Astrocyte (in vitro differentiated cells and primary cell): ENCODE data around the gene TMCO2. TPM values are rescaled to one million over a fixed set of nuclear protein-coding genes. Genes with fewer than 3 reads are reported as not detected.

Experiments used
- DNase-seq: peaks from one replicate; pipeline ENCODE4 v3.0.0-alpha.2; 2010; ENCODE audit warnings: low read depth
- FAIRE-seq: peaks from 2 replicates; lab custom pipeline; 2011; peaks lifted over from hg19 to GRCh38; lab: Jason Lieb, UNC
- H2AFZ ChIP-seq: 2 replicates; pipeline ENCODE4 v1.6.0; 2012; ENCODE audit warnings: low read depth, low read length, inconsistent platforms
- H3K27ac ChIP-seq: 2 replicates; pipeline ENCODE4 v1.5.1; 2011; ENCODE audit warnings: low read depth, low read length, inconsistent platforms
- H3K27me3 ChIP-seq: 2 replicates; pipeline ENCODE4 v1.6.0; 2011; ENCODE audit warnings: low read length, inconsistent platforms; ENCODE audit not compliant: insufficient read depth
- H3K36me3 ChIP-seq: 2 replicates; pipeline ENCODE4 v1.5.1; 2011; ENCODE audit warnings: low read length, inconsistent platforms; ENCODE audit not compliant: insufficient read depth
- H3K4me1 ChIP-seq: 2 replicates; pipeline ENCODE4 v1.5.1; 2011; ENCODE audit warnings: low read length, inconsistent platforms; ENCODE audit not compliant: insufficient read depth
- H3K4me2 ChIP-seq: 2 replicates; pipeline ENCODE4 v1.6.0; 2012; ENCODE audit warnings: low read length, inconsistent platforms
- H3K4me3 ChIP-seq: 2 replicates; pipeline ENCODE4 v1.5.1; 2011; ENCODE audit warnings: low read depth, mild to moderate bottlenecking, low read length, inconsistent platforms; ENCODE audit not compliant: insufficient read depth
- H3K79me2 ChIP-seq: 2 replicates; pipeline ENCODE4 v1.6.0; 2012; ENCODE audit warnings: mild to moderate bottlenecking, low read length, inconsistent platforms; ENCODE audit not compliant: insufficient read depth
- H3K9ac ChIP-seq: 2 replicates; pipeline ENCODE4 v1.6.0; 2012; ENCODE audit warnings: mild to moderate bottlenecking, low read length, inconsistent platforms
- H3K9me3 ChIP-seq: 2 replicates; pipeline ENCODE4 v1.5.1; 2012; ENCODE audit warnings: low read depth, mild to moderate bottlenecking, low read length, inconsistent platforms; ENCODE audit not compliant: insufficient read depth
- H4K20me1 ChIP-seq: 2 replicates; pipeline ENCODE4 v1.6.0; 2012; ENCODE audit warnings: low read length, inconsistent platforms; ENCODE audit not compliant: insufficient read depth
- H3K27ac Mint-ChIP-seq: one replicate; pipeline ENCODE4 v1.8.0; 2021; ENCODE audit warnings: mild to moderate bottlenecking, mixed read lengths; ENCODE audit not compliant: unreplicated experiment
- H3K27me3 Mint-ChIP-seq: one replicate; pipeline ENCODE4 v1.8.0; 2021; ENCODE audit warnings: low read depth, mixed read lengths; ENCODE audit not compliant: unreplicated experiment
- H3K36me3 Mint-ChIP-seq: one replicate; pipeline ENCODE4 v1.8.0; 2021; ENCODE audit warnings: low read depth, mixed read lengths; ENCODE audit not compliant: unreplicated experiment
- H3K4me1 Mint-ChIP-seq: one replicate; pipeline ENCODE4 v1.8.0; 2021; ENCODE audit warnings: low read depth, mixed read lengths; ENCODE audit not compliant: unreplicated experiment
- H3K4me3 Mint-ChIP-seq: one replicate; pipeline ENCODE4 v1.8.0; 2021; ENCODE audit warnings: mild to moderate bottlenecking, moderate library complexity, mixed read lengths; ENCODE audit not compliant: unreplicated experiment
- H3K9me3 Mint-ChIP-seq: one replicate; pipeline ENCODE4 v1.8.0; 2021; ENCODE audit warnings: mild to moderate bottlenecking, mixed read lengths; ENCODE audit not compliant: unreplicated experiment
- CTCF ChIP-seq: IDR thresholded peaks from 2 replicates; pipeline ENCODE4 v1.5.1; 2011; ENCODE audit warnings: low read depth, mild to moderate bottlenecking, inconsistent platforms, low read length, moderate library complexity; ENCODE audit not compliant: insufficient read depth
- EZH2 ChIP-seq: IDR thresholded peaks from 2 replicates; pipeline ENCODE4 v1.6.1; 2012; ENCODE audit warnings: mild to moderate bottlenecking, low read length, inconsistent platforms; ENCODE audit not compliant: insufficient read depth
- total RNA-seq: library from RNA; stranded (reverse); gene quantifications from 2 replicates; pipeline ENCODE4 v1.2.1, GENCODE V29; 2021

The TMCO2 gene
- total RNA-seq, 1 donor from 2014 or later = not detected

- H3K9ac ChIP-seq = no peak overlapping the region
- no peak for FAIRE-seq
- Mint-ChIP-seq H3K36me3 (no peaks in the 10 kb centered on the region), H3K27ac (no peak overlapping the region), H3K27me3 (no peaks in the 10 kb centered on the region), H3K4me3 (no peak overlapping the region), H3K9me3 (peaks cover 2% of the 10 kb centered on the region), H3K4me1 (peaks cover 13% of the 10 kb centered on the region)
- H2AFZ ChIP-seq = no peak overlapping the region
- DNase-seq = no peak
- H3K27me3 ChIP-seq = no peaks in the 10 kb centered on the region
- H3K36me3 ChIP-seq = no peaks in the 10 kb centered on the region
- H3K4me3 ChIP-seq = no peak overlapping the region
- no peaks in the 10 kb centered on the region for H3K9me3 ChIP-seq
- no peak overlapping the region for H3K27ac ChIP-seq
- H3K4me1 ChIP-seq = peaks cover 20% of the 10 kb centered on the region
- TF ChIP-seq EZH2 = no peak
- TF ChIP-seq CTCF = no peak
- no peaks in the 10 kb centered on the region for H4K20me1 ChIP-seq
- no peak overlapping the region for H3K4me2 ChIP-seq
- H3K79me2 ChIP-seq = no peaks in the 10 kb centered on the region
These were observed 2.1 kb upstream of the TMCO2 start for GRCh38 chr1:40245686-40246085.

- Mint-ChIP-seq H3K27ac (no peak overlapping the region), H3K27me3 (no peaks in the 10 kb centered on the region), H3K4me3 (no peak overlapping the region), H3K4me1 (peaks cover 3% of the 10 kb centered on the region), H3K36me3 (no peaks in the 10 kb centered on the region), H3K9me3 (no peaks in the 10 kb centered on the region)
- DNase-seq (peak; percentile 48), FAIRE-seq (no peak)
- Histone ChIP-seq H3K27ac (no peak overlapping the region), H3K4me1 (peaks cover 5% of the 10 kb centered on the region), H3K27me3 (no peaks in the 10 kb centered on the region), H3K4me2 (no peak overlapping the region), H3K9me3 (no peaks in the 10 kb centered on the region), H3K9ac (no peak overlapping the region), H2AFZ (no peak overlapping the region), H3K4me3 (no peak overlapping the region), H3K36me3 (no peaks in the 10 kb centered on the region), H3K79me2 (no peaks in the 10 kb centered on the region), H4K20me1 (no peaks in the 10 kb centered on the region)
- TF ChIP-seq CTCF (no peak), EZH2 (no peak)
These were observed 675 bp downstream of the TMCO2 start for GRCh38 chr1:40248412-40248811.

- no peak overlapping the region for H2AFZ ChIP-seq
- no peak overlapping the region for H3K4me2 ChIP-seq
- DNase-seq = no peak
- peaks cover 5% of the 10 kb centered on the region for H3K4me1 ChIP-seq
- FAIRE-seq = no peak
- H3K79me2 ChIP-seq = peaks cover 16% of the 10 kb centered on the region
- no peaks in the 10 kb centered on the region for H3K36me3 ChIP-seq
- no peaks in the 10 kb centered on the region for H3K9me3 ChIP-seq
- TF ChIP-seq EZH2 = no peak
- no peak for TF ChIP-seq CTCF
- no peak overlapping the region for H3K4me3 Mint-ChIP-seq
- no peak overlapping the region for H3K27ac Mint-ChIP-seq
- no peak overlapping the region for H3K4me3 ChIP-seq
- H3K4me1 Mint-ChIP-seq = peaks cover 9% of the 10 kb centered on the region
- no peaks in the 10 kb centered on the region for H3K27me3 ChIP-seq
- no peaks in the 10 kb centered on the region for H4K20me1 ChIP-seq
- no peak overlapping the region for H3K9ac ChIP-seq
- H3K36me3 Mint-ChIP-seq = peaks cover 5% of the 10 kb centered on the region
- no peaks in the 10 kb centered on the region for H3K9me3 Mint-ChIP-seq
- H3K27ac ChIP-seq = no peak overlapping the region
- H3K27me3 Mint-ChIP-seq = no peaks in the 10 kb centered on the region
These were observed 3.7 kb downstream of the TMCO2 start for GRCh38 chr1:40251456-40251855.
